ENCODE results near the gene TMTC2.

The TMTC2 gene

DNA sequence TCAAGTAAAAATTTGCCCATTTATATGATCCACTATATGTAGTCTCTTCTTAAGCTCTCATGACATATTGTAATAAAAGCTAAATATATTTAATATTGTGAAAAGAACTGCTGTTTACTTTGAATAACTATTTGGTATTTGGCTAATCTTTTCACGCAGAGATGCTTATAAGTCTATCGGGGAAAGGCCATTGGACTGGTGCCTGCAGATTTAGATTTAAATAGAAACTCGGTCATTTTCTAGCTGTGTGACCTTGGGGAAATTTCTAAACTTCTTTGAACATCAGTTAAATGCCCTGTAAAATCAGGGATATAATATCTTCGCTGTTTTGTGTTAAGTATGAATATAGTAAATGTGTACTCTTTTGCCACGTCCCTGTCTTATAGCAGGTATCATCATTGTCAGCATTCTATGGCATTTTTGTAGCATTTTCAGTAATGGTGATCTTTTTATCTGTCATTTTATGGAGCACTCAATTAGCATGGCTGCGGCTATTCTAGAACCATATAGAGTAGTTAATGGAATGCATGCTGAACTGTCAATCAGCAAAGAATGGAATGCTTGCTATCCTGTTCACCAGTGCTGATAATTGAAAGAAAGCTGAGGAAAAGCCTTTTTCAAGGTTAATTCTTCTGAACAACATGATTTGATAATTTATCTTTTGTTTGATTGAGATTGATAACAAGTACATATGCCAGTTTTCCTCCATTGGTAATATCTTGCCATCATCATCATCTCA lies 181.2 kb downstream of the TMTC2 start:
- no peak overlapping the region for H3K4me3 ChIP-seq (replicated peaks; ENCODE audit: low read depth, low read length)
- DNase-seq (ENCODE audit: extremely low read depth, low read depth): no peak
- TF ChIP-seq CTCF (IDR thresholded peaks at IDR 0.05; ENCODE audit: low read depth, low read length, missing control alignments): no peak

GRCh38 chr12:82870771-82871377 lies 184.2 kb downstream of the TMTC2 start:
- no peak overlapping the region for H3K4me3 ChIP-seq (replicated peaks; ENCODE audit: low read depth, low read length)
- no peak for DNase-seq (ENCODE audit: extremely low read depth, low read depth)
- TF ChIP-seq CTCF (IDR thresholded peaks at IDR 0.05; ENCODE audit: low read depth, low read length, missing control alignments): no peak

GRCh38 chr12:82872088-82872487 lies 185.4 kb downstream of the TMTC2 start:
- no peak for TF ChIP-seq CTCF (IDR thresholded peaks at IDR 0.05; ENCODE audit: low read depth, low read length, missing control alignments)
- no peak overlapping the region for H3K4me3 ChIP-seq (replicated peaks; ENCODE audit: low read depth, low read length)
- DNase-seq (ENCODE audit: extremely low read depth, low read depth): no peak

- no peak for DNase-seq (ENCODE audit: extremely low read depth, low read depth)
- H3K4me3 ChIP-seq (replicated peaks; ENCODE audit: low read depth, low read length): no peak overlapping the region
- no peak for TF ChIP-seq CTCF (IDR thresholded peaks at IDR 0.05; ENCODE audit: low read depth, low read length, missing control alignments)
Measured at GRCh38 chr12:82873309-82873708, 186.6 kb downstream of the TMTC2 start.

- no peak for DNase-seq (ENCODE audit: extremely low read depth, low read depth)
- no peak overlapping the region for H3K4me3 ChIP-seq (replicated peaks; ENCODE audit: low read depth, low read length)
- no peak for TF ChIP-seq CTCF (IDR thresholded peaks at IDR 0.05; ENCODE audit: low read depth, low read length, missing control alignments)
Measured at GRCh38 chr12:82873951-82874350, 187.2 kb downstream of the TMTC2 start.

DNA sequence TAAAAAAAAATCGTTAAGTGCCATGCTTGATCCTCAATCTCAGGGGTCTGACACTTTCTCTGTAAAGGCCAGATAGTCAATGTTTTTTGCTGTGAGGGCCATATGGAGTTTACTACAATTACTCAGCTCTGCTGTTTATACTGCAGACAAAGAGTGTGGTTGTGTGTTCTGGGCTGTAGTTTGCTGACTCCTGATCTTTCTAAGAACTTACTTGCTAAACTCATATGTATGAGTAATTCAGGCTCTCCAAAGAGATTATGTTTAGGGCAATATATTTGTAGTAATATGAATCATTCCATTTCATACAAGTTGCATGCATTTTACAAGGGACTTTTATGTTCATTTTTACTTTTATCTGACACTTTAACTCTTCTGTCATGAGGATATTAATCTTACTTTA lies 188.2 kb downstream of the TMTC2 start:
- no peak for TF ChIP-seq CTCF (IDR thresholded peaks at IDR 0.05; ENCODE audit: low read depth, low read length, missing control alignments)
- no peak overlapping the region for H3K4me3 ChIP-seq (replicated peaks; ENCODE audit: low read depth, low read length)
- no peak for DNase-seq (ENCODE audit: extremely low read depth, low read depth)

Data from HFF-Myc (cell line).